Fibroblast of the conjunctiva (primary cell): ENCODE data around the gene TSSC4.

ENCODE experiments used
- DNase-seq: peaks from one replicate; pipeline ENCODE4 v3.0.0-alpha.2; 2010; ENCODE audit warnings: low read depth

The TSSC4 gene

DNA sequence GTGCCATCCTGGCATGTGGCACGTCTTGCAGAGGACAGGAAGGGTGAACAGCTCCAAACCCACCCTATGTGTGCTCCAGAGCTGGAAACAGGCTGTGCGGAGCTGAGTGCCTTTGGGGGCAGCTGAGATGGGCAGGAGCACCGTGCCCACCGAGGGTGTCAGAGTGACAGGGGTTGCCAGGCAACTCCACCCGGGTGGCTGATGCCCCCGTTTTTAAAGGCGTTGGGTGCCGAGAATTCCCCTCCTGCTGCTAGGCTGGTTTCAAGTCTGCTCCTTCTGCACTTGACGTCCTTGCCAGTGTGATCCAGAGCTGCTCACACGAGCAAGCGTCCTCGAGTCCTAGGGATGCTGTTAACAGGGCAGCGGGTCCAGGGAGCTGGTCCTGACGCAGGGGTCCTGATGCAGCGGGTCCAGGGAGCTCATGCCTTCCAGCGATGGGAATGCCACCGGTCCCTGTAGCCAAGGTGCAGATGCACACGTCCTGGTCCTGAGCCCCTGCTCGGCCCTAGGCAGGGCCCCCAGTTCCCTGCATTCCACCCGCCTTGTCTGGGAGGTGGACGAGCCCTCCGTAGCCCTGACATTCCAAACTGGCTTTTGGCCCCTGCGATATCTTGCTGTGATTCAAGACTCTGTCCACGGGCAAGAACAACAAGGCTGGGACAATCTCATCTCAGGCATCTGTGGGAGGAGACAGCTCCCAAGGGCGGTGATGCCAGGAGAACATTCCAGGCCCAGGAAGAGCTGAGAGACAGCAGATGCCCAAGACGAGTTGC lies 49.2 kb downstream of the TSSC4 start:
- DNase-seq: no peak

DNA sequence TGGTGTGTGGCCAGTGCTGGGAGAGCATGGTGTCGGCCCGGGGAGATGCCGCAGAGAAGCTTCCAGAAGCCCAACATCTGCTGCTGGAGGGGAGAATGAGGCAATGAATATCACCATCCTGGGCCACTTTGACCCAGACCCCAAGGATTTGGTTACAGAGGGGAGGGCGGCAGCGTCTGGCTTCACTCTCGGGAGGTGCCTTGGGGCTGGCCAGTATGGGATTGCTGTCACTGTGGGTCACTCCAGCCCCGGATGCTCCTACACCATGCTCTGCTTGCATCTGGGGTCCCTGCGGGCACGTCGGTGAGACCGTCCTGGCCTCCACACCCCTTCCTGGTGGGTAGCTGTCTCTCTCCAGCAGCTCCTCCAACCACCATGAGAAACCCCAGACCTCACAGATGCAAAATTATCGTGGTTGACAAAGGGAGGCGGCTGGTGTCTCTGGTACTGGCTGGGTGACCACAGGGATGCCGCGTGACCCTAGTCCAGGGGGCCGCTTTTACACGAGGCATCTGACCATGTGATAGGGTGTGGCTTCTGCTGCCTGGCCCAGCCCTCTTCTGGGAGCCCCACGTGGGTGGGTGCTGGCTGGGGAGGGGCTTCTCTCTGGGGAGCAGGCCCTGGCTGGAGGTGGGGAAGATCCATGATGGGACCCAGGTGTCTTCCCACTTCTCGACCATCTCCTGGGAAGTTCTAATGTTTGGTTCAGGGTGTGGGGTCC lies 49.9 kb downstream of the TSSC4 start:
- DNase-seq: no peak

DNA sequence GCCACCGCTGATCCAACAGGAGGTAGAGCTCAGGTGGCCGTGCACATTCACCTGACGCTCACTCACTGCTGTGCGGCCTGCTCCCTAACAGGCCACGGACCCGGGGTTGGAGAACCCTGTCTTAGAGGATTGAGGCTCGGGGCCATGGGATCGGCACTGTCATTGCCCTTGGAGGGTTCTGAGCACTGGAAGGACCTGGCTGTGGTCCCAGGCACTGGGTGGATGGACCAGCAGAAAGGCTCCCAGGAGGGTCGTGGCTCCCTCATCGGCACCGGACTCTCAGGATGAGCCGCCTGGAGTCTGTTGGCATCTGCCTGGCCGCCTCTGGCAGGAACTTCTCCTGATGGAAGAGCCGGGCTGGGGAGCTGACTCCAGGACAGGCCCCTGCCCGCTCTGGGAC lies 50.8 kb downstream of the TSSC4 start:
- no peak for DNase-seq

DNA sequence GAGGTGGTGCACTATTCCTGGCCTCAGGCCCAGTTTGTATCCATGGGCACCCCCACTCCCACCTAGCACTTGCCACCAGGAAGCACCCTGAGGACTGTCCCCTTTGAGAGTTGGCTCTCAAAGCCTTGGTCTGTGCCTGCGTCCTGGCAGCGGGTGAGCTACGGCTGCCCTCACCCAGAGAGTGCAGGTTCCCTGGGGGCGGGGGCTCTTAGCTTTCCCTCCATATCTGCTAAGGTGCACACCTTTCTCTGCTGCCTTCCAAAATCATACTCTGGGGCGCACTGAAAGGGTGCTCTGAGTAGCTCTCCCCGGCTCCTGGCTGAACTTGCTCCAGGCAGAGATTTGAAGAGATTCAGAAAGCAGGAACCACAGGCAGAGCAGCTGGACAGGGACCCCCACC lies 51.4 kb downstream of the TSSC4 start:
- DNase-seq: no peak

DNA sequence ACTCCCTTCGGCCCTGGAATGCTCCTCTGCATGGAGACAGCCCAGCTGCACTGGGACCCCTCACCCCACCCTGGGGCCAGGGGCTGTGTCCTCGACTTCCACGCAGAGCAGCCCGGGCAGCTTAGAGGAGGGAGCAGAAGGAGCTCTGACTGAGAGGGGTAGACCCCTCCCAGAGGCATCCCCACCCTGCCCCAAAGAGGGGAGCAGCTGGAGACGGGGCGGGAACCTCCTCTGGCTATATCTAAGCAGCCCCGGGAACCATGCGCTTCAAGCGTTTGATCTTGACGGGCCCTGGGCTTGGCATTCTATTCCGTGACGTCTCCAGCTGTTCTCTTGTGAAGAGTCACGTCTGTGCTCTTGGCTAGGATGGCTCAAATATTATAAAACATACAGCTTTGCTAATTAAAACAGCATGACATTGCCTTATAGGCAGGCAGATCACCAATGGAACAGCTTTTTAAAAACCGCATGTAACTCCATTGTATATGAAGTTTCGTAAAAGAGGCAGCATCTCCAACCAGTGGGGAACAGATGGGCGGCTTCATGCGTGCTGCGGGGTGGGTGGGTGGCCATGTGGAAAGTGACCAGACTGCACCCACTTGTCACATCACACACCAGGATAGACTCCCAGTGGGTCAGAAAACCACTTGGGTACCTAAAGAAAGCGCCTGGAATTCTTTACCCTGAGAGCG lies 51.9 kb downstream of the TSSC4 start:
- no peak for DNase-seq

DNA sequence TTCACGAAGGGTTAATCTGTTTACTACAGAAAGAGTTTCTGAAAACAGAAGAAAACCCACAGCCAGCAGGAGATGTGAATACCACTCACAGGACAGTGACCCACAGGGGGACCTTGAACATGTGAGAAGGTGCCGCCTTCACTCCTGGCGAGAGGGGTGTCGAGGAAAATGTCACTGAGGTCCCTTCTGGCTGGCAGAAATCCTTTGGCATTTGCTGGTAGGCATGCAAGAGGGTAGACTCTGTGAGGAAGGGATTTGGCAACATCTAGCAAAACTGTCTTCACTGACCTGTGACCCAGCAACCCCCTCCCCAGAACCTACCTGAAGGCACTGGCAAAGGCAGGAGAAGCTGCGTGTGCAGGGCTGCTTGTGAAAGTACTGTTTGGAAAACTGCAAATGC lies 52.9 kb downstream of the TSSC4 start:
- no peak for DNase-seq
